HG02884 (cell line): Measurements from ENCODE around the gene C10orf67.
A peak's percentile ranks its signal among the peaks of the same experiment; 100 is the strongest.
"Not testable (repeated sequence)": the region's sequence is repeated elsewhere in the genome, so short reads cannot be mapped to it uniquely, and the experiment has no call there.

Experiments used
- ATAC-seq: cut with Tn5 transposase; IDR thresholded peaks from one replicate; pipeline ENCODE4 v1.9.1; 2021; ENCODE audit warnings: mild to moderate bottlenecking, moderate library complexity; ENCODE audit not compliant: unreplicated experiment

Gene C10orf67

DNA sequence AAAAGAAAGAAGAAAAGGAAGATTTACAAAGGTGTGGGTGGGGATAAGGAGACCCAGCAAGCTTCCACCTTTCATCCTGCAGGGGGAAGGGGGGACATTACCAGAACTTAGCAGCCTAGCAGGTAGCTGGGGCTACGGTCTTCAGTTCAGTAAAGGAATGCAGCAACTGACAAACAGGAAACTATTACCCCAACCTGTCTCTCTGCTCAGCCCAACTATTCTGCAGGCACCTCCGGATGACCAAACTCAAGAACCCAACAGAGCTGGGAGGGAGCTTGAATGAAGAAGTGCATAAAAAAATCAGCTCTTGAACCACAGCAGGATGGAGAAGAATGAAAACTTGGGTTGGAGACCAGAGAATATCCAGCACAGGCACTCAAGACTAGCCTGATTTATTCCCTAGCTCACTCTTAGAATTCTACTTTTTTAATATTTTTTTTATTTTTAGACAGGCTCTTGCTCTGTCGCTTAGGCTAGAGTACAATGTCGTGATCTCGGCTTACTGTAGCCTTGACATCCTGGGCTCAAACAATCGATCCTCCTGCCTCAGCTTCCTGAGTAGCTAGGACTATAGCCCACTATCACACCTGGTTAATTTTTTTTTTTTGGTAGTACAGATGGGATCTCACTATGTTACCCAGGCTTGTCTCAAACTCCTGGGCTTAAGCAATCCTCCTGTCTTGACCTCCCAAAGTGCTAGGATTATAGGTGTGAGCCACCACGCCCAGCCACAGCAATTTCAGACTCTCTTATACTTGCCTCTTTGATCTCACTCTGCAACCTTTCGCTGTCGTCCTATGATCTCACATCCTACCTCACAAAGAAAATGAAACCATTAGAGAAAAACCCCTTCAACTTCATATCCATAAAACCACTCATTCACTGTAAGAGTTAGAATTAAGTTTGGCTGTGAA, 18.5 kb upstream of the C10orf67 start:
- ATAC-seq = peak; percentile 34

GRCh38 chr10:23362069-23362830, 17.7 kb upstream of the C10orf67 start:
- ATAC-seq = peak; percentile 20

- no peak for ATAC-seq
Measured at GRCh38 chr10:23361665-23362064, 17.1 kb upstream of the C10orf67 start.

DNA sequence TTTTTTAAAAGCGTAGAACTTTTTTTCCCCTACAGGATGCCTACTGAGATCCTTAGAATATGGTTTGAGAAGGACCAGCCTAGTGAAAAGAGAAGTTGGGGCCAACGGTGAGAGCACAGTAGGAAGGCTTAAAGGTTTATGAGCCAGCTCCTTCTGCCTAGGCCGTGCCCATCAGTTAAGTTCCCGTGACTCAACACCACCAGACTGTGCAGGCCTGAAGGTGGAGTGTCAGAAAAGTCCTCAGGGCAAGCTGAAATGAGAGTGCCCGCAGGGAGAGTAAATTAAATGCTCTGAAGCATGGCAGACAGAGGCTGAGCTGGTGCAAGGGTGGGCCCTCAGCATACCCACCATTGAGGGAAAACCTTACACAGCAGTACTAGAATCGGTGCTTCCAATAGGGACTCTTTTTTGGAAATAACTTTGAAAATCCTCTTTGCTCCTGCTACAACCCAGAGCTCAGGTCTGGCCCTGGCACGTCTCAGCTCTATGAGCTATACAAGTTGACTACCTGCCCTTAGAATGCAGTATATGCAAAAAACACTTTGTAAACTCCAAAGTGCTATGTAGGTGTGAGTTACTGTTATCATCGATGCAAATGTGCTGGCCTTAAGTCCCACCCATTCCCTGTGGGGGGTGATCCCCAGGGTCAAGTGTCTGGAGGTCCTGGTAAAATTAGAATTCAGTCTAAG, 15.2 kb upstream of the C10orf67 start:
- ATAC-seq = no peak

- no peak for ATAC-seq
Measured at GRCh38 chr10:23358357-23358756, 13.8 kb upstream of the C10orf67 start.

- ATAC-seq = no peak
Measured at GRCh38 chr10:23354630-23355279, 10.2 kb upstream of the C10orf67 start.

DNA sequence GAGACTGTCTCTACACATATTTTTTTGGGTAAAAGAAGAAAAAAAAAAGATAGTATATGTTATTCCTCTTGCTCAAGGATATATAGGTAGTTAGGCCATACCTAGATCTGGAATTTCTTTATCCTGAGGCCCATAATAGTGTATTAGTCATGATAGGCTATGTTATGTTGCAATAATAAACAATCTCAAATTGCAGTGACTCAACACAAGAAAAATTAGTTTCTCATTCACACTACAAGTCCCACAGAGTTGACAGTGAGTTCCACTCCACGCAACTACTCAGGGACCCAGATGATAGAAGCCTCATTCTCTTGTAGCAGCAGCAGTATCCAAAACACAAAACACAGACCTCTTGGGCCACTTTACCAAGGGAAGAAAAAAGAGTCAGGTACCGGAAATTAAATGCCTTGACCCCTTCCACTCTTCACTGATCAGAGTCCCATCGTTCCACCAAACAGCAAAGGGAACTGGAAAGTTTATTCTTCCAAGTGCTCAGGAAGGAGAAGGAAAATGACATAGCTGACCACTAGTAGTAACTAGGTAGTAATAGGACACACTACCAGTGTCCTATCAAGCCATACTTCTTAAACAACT, 7.4 kb upstream of the C10orf67 start:
- ATAC-seq = no peak

DNA sequence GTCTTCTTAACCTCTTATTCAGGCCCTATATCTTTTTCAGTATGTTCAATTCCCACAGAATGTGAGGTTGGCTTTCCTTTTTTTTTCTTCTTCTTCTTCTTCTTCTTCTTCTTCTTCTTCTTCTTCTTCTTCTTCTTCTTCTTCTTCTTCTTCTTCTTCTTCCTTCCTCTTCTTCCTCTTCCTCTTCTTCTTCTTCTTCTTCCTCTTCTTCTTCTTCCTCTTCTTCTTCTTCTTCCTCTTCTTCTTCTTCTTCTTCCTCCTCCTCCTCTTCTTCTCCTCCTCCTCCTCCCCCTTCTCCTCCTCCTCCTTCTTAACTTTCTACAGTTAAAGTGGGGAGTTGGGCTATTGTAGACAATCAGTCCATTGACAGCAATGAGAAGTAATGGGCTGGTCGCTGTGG, 6.1 kb upstream of the C10orf67 start:
- ATAC-seq = not testable (repeated sequence)

DNA sequence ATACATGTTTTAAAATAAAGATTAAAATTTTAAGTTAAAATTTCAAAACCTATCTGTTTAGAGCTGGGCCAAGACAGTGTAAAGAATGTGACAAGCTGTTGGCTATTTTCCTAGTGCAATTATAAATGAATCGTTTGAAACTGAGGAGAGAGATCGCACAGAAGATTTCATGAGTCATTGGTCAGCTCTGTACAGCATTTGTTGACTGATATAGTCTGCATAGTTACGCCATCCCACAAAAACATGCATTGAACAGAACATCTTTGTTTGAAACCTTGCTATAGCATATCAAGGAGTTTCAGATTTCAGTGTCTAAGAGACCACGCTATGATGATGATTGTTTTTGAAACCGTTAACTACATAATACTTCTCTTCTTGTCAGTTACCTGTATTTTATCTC, 1.3 kb upstream of the C10orf67 start:
- no peak for ATAC-seq

DNA sequence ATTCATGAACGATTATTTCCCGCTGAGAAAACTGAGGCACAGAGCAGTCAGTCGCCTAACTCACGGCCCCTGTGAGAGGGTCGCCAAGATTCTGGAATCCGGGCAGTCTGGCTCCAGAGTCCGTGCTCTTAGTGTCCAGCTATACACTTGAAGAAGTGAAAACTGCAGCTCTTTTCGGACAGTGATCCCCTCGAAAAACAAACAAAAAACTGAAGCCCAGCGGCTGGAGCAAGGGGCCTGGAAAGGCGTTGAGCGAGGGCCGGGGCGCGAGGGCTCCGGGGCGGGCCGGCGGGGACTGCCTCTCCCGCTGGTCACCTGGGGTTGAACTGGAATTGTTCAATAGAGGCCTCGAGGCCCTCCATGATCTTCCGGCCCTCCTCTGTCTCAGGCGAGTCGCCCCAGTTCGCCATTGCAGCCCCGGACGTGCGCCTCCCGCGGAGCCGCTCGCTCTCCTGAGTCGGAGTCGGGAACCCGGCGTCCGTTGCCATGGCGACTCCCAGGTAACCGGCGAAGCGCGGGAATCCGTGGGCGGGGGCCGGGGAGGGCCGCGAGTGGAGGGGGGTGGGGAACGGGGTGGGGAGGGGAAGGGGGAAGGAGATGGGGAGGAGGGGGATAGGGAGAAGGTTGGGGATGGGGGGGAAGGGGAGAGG, 881 bp downstream of the C10orf67 start:
- no peak for ATAC-seq

- no peak for ATAC-seq
Measured at GRCh38 chr10:23342213-23342884, 2.2 kb downstream of the C10orf67 start.

DNA sequence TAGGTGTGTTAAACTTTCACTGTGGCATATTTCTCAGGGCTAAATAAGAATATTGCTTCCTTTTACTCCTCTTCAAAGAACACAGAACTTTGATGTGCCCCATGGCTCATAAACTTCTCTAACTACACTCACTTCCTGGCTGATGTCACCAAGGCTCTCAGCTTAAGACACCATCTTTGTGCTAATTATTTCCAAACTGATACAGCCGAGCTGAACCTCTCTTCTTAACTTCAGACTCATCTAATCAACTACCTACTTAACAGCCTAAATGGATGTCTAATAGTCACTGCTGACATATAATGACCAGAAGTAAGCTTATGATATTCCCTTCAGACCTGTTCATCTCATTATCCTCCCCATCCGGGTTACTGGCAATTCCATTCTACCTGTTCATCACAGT, 3.6 kb downstream of the C10orf67 start:
- ATAC-seq = no peak

- ATAC-seq = no peak
Measured at GRCh38 chr10:23340354-23340753, 4.2 kb downstream of the C10orf67 start.

- no peak for ATAC-seq
Measured at GRCh38 chr10:23338886-23339285, 5.7 kb downstream of the C10orf67 start.

DNA sequence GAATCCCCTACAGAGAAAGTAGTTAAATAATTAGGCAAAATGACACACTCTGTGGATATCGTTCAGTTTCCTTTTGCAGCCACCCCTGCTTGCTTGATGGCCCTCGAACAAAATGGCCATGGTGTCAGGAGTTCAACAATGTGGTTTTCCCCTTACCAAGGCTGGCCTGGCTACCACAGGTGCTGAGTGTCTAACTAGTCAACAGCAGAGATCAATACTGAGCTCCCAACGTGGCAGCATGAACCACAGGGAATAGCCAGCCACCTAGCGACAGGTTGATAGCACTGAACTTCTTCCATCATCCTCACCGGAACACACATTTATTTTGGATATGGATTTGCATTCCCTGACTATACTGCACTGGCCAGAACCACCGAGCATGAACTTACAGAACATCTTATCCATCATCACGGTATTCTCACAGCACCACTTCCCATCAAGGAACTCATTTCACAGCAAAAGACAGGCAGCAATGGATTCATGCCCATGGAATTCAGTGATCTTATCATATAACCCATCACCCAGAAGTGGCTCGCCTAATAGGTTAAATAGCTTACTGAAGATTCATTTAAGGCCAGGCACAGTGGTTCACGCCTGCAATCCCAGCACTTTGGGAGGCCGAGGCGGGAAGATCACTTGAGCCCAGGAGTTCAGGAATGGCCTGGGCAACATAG, 6.3 kb downstream of the C10orf67 start:
- ATAC-seq = no peak

- no peak for ATAC-seq
Measured at GRCh38 chr10:23337616-23338015, 7.0 kb downstream of the C10orf67 start.

DNA sequence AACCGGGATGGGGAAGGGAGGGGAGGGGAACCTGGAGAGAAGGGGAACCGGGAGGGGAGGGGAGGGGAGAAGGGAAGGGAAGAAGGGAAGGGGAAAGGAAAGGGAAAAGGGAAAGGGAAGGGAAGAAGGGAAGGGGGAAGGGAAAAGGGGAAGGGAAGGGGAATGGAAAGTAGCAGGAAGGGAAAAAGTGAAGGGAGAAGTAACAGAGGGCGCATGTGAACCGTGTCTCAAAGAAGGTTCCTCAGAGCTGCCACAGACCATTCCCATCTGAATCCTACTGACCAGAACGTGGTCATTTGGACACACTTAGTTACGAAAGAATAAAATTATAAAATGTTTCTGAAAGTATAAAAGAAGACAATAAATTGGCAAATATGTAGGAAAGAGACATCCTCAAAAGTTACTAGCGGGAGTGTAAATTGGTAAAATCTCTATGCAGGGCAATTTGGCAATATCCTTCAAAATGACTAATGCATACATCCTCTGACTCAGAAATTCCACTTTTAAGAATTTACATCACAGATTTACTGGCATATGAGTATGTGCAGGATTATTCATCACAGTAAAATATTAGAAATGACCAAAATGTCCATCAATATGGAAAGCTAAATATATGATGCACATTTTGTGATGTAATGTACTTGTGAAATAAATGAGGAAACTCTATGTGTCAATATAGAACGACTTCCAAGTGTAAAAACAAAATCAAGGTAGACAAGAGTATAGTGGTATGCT, 12.9 kb downstream of the C10orf67 start:
- no peak for ATAC-seq

DNA sequence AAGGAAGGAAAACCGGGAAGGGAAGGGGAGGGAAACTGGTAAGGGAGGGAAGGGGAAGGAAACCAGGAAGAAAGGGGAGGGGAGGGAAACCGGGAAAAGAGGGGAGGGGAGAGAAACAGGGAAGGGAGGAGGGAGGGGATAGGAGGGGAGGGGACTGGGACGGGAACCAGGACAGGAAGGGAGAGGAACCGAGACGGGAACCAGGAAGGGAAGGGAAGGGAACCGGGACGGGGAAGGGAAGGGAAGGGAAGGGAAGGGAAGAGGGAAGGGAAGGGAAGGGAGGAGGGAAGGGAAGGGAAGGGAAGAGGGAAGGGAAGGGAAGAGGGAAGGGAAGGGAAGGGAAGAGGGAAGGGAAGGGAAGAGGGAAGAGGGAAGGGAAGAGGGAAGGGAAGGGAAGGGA, 13.6 kb downstream of the C10orf67 start:
- no peak for ATAC-seq
